GM10847 (cell line): ENCODE data around the gene GNAT2.

Source experiments
- POLR2A ChIP-seq: IDR thresholded peaks from 2 replicates; pipeline ENCODE4 v1.6.1; 2011; ENCODE audit not compliant: insufficient read length; ENCODE audit errors: extremely low read depth

Gene GNAT2

DNA sequence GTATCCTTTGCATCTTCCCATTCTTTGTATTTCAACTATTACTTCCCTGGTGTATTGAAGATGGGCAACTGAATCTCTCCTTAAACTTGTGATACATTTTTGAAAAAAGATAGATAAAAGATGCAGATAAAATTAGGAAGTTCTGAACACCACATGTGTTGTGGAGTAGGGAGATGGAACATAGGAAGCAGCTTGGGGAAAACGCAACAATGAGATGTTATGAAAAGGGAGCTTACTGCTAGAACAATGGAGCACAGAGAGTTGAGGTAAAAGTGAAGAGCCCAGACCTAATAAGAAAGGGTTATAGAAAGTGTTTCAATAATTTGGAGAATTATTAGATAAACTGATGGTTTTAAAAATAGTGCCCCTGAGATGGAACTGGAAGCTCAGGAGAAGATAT lies 50.1 kb downstream of the GNAT2 start:
- no peak for TF ChIP-seq POLR2A

DNA sequence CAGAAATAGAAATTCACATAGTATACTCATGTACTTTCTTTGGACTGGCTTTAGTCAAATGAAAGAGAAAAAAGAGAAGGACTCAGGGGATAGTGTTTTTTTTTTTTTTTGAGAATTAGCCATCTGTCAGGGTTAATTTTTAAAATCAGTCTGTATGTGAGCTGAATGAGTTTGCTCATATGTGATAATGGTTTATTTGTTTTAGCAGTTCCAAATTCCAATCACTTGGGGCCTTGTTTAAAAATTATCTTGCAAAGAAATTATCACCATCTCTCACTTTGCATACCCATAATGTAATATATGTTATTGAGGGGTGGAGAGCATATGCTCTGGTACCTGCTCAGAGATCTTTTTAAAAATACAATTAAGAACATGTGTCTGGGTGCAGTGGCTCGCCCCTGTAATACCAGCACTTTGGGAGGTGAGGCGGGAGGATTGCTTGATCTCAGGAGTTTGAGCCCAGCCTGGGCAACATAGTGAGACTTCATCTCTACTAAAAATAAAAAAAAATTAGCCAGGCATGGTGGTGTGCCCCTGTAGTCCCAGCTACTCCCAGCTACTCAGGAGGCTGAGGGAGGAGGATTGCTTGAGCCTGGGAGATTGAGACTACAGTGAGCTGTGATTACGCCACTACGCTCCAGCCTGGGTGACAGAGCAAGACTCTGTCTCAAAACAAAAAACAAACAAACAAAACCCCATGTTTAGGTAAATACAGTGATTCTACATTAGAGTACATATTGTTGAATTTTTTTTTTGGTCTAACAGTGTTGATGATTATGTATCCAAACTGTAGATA lies 51.3 kb downstream of the GNAT2 start:
- no peak for TF ChIP-seq POLR2A

DNA sequence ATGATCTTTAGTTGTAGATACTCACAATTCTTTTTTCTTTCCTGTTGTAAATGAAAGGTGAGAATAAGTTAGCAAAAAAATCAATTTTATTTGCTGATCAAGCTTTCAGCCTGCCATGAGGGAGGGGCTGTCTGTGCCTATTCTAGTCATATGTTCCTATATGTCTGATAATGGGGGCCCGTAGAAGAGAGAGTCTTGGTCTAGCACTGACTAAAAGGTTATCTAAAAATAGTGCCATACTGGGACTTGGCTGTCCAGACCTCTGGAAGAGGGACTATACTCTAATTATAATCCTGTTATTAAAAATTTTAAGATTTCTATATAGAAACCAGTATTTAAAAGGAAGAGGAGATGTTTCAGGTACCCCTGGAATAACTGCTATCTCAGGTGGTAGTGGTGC lies 52.4 kb downstream of the GNAT2 start:
- no peak for TF ChIP-seq POLR2A

DNA sequence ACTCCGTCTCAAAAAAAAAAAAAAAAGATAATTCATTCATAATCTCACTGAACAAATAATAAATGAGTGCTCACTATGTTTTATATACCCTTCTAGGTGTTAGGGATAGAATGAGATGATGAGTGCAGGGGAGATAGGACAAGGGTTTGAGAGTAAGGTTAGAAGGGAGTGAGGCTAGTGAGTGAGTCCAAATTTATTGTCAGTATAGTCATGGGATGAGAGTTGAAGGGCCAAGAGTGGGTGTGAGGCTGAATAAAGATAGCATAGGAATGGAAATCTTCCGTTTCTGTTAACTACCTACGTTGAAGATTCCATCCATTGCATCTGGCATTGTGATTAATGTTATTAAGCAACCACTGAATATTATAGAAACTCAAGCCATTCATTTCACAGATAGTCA lies 54.2 kb downstream of the GNAT2 start:
- no peak for TF ChIP-seq POLR2A

DNA sequence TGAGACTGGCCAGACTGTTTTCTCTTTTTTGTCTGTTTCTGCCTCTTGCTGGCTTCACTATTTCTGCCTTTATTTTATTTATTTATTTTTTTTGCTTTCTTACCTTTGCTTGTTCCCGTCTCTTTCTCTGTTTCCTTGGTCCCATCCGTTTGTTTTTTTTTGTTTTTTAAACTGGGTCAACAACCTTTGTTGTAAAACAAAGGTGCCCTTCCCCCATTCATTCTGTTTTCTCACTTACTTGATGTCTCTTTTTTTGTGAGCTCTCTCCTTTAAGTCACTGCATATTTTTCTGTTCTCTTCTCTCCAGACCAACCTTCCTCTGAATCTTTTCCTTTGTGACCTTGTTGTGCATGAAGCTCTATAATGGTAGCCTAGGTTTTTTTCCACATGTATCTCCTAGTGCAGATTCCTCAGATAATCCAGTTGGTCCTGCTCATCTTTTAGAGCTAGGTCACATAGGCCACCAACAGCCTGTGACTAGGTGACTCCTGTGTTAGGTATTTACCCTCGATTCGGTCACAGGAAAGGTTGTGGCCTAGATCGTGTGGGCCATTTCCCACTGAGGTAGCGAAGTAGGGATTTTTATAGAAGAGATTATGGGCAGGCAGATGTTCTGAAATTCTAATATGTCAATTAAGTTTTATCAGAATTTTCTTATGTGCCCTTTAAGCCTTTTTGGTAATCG lies 55.1 kb downstream of the GNAT2 start:
- TF ChIP-seq POLR2A: no peak

DNA sequence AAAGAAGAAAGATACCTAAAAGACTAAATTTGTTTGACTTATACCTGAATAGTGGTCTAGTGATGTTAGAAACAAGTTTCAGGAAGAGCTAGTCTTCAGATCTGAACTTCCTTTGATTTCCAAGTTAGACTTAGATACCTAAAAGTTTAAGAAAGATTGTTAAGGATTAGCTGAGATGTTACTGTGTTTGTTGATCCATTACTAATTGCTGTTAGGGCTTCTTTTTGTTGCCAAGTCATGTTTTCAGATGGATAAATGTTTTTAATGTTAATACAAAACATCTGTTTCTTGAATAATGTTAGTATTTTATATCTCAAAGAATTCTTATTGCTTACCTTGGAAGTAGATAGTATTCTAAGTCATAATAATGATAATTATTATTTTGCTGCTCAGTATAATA lies 59.4 kb downstream of the GNAT2 start:
- TF ChIP-seq POLR2A: no peak

DNA sequence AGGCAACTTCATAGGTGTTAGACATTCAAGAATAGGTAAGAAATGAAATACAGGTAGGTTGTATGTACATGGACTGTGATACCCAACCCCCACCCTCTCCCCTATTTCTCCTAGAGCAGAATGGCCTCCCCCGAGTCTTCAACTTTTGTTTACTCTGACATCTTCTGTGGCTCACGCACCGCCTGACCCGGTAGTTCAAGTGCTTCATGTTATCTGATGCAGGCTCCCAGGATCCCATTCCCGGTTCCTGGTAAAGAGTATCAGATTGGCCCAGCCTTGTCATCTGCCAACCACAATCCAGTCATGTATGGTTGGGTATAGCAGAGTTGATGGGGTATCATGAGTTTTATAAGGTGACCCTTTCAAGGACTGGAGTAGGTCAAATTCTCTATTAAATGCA lies 61.9 kb downstream of the GNAT2 start:
- TF ChIP-seq POLR2A: no peak

DNA sequence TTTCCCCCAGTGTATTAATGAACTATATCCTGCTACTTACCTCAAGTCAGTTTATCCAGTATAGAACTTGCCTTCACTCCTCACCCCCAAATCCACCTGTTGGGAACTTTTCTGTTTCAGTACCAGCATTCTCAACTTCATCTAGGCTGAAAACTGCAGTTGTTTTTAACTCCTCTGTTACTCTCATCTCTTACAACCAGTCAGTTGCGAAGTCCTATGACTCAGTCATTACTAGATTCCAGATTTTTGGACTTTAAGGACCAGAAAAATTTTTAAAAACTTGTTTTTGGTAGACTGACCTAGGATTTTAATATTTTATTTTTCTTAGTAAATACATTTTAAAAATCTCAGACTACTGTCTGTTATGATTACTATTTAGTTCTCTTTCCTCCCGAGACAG lies 62.9 kb downstream of the GNAT2 start:
- no peak for TF ChIP-seq POLR2A
